WERI-Rb-1 (cell line): ENCODE measurements around the gene CDKN2C.

Experiments
- DNase-seq: peaks from one replicate; pipeline ENCODE4 v3.0.0-alpha.2; 2020
- H3K27ac ChIP-seq: fragments of 250-450 bp; sonication (Bioruptor Pico); 2 replicates; pipeline ENCODE4 v1.5.1; 2020; ENCODE audit warnings: mild to moderate bottlenecking, moderate library complexity
- H3K27me3 ChIP-seq: fragments of 250-450 bp; sonication (Bioruptor Pico); 2 replicates; pipeline ENCODE4 v1.5.1; 2021; ENCODE audit warnings: mild to moderate bottlenecking, low read depth, moderate library complexity; ENCODE audit not compliant: insufficient read depth, severe bottlenecking
- H3K36me3 ChIP-seq: fragments of 250-450 bp; sonication (Bioruptor Pico); 2 replicates; pipeline ENCODE4 v1.5.1; 2020; ENCODE audit warnings: mild to moderate bottlenecking, moderate library complexity
- H3K4me3 ChIP-seq: 2 replicates; pipeline ENCODE4 v1.5.1; 2011; ENCODE audit warnings: low read depth, mild to moderate bottlenecking, control low read depth, low read length
- H3K9me3 ChIP-seq: fragments of 250-450 bp; sonication (Bioruptor Pico); 2 replicates; pipeline ENCODE4 v1.5.1; 2021; ENCODE audit warnings: mild to moderate bottlenecking, moderate library complexity; ENCODE audit not compliant: severe bottlenecking
- CTCF ChIP-seq: IDR thresholded peaks from 2 replicates; pipeline ENCODE4 v1.5.1; 2011; ENCODE audit warnings: low read depth, mild to moderate bottlenecking, control low read depth, inconsistent platforms, low read length

Gene CDKN2C

GRCh38 chr1:50976111-50976889 is 6.3 kb downstream of the CDKN2C start:
- peak overlapping the region; percentile 91 for H3K4me3 ChIP-seq
- peaks cover 45% of the 10 kb centered on the region for H3K36me3 ChIP-seq
- no peak for TF ChIP-seq CTCF
- H3K9me3 ChIP-seq = no peaks in the 10 kb centered on the region
- no peaks in the 10 kb centered on the region for H3K27me3 ChIP-seq
- peak; percentile 40 for DNase-seq
- H3K27ac ChIP-seq = peak overlapping the region; percentile 99

GRCh38 chr1:50976890-50977574 is 7.0 kb downstream of the CDKN2C start:
- no peak for TF ChIP-seq CTCF
- H3K4me3 ChIP-seq = peak overlapping the region; percentile 91
- H3K27me3 ChIP-seq = no peaks in the 10 kb centered on the region
- peak overlapping the region; percentile 99 for H3K27ac ChIP-seq
- peaks cover 38% of the 10 kb centered on the region for H3K36me3 ChIP-seq
- H3K9me3 ChIP-seq = no peaks in the 10 kb centered on the region
- peak; percentile 60 for DNase-seq

GRCh38 chr1:50977575-50978143 is 7.6 kb downstream of the CDKN2C start:
- peak overlapping the region; percentile 99 for H3K27ac ChIP-seq
- TF ChIP-seq CTCF = no peak
- H3K4me3 ChIP-seq = peak overlapping the region; percentile 91
- H3K9me3 ChIP-seq = no peaks in the 10 kb centered on the region
- DNase-seq = peak; percentile 87
- no peaks in the 10 kb centered on the region for H3K27me3 ChIP-seq
- H3K36me3 ChIP-seq = peaks cover 32% of the 10 kb centered on the region

- Histone ChIP-seq H3K9me3 (no peaks in the 10 kb centered on the region), H3K27ac (peak overlapping the region; percentile 99), H3K27me3 (no peaks in the 10 kb centered on the region), H3K4me3 (peak overlapping the region; percentile 91), H3K36me3 (peaks cover 25% of the 10 kb centered on the region)
- TF ChIP-seq CTCF = no peak
- DNase-seq = peak; percentile 83
These were observed 8.3 kb downstream of the CDKN2C start for GRCh38 chr1:50978144-50978851.

- Histone ChIP-seq H3K4me3 (peak overlapping the region; percentile 91), H3K36me3 (peaks cover 17% of the 10 kb centered on the region), H3K9me3 (no peaks in the 10 kb centered on the region), H3K27ac (peak overlapping the region; percentile 99), H3K27me3 (no peaks in the 10 kb centered on the region)
- peak; percentile 34 for DNase-seq
- no peak for TF ChIP-seq CTCF
These were observed 9.1 kb downstream of the CDKN2C start for GRCh38 chr1:50978852-50979781.
